A673 (cell line): ENCODE measurements around the gene PDCD7.

Experiments
- EZH2 ChIP-seq: fragments of 200-600 bp; sonication (generic); IDR thresholded peaks from 2 replicates; pipeline ENCODE4 v1.6.1; 2017; ENCODE audit warnings: borderline replicate concordance, low read depth, mild to moderate bottlenecking, mixed read lengths, antibody characterized with exemption, low read length; ENCODE audit not compliant: poor library complexity, severe bottlenecking
- TF ChIP-seq, protein P1 (sequence below): fragments of 300-800, 200-600 bp; sonication (generic); conservative IDR thresholded peaks from 2 replicates; pipeline ENCODE4 v1.5.1; 2017; ENCODE audit warnings: low read depth, mild to moderate bottlenecking, antibody characterized with exemption, low read length, moderate library complexity, mixed read lengths

DNA sequence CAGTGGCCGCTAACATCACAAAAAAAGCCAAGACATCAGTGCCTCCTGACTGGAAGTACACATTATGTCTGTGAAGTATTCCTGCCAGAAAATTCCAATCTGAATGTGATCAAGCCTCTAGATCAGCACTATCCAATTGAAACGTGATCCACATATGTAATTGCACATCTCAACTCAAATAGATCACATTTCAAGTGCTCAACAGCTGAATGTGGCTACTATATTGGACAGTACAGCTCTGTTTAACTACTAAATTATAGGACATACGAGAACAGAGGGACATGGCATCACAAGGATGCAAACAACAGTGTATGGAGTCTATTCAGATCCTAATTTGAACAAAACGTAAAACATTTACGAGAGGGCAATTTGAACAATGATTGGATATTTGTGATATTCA lies 18.1 kb downstream of the PDCD7 start:
- TF ChIP-seq, protein P1, sequence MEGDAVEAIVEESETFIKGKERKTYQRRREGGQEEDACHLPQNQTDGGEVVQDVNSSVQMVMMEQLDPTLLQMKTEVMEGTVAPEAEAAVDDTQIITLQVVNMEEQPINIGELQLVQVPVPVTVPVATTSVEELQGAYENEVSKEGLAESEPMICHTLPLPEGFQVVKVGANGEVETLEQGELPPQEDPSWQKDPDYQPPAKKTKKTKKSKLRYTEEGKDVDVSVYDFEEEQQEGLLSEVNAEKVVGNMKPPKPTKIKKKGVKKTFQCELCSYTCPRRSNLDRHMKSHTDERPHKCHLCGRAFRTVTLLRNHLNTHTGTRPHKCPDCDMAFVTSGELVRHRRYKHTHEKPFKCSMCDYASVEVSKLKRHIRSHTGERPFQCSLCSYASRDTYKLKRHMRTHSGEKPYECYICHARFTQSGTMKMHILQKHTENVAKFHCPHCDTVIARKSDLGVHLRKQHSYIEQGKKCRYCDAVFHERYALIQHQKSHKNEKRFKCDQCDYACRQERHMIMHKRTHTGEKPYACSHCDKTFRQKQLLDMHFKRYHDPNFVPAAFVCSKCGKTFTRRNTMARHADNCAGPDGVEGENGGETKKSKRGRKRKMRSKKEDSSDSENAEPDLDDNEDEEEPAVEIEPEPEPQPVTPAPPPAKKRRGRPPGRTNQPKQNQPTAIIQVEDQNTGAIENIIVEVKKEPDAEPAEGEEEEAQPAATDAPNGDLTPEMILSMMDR: no peak
- TF ChIP-seq EZH2: no peak
